GM12891 (cell line): ENCODE measurements around the gene ARHGAP6.
"Not testable (repeated sequence)": the region's sequence is repeated elsewhere in the genome, so short reads cannot be mapped to it uniquely, and the experiment has no call there.

Source experiments
- POLR2A ChIP-seq: IDR thresholded peaks from 2 replicates; pipeline ENCODE4 v1.6.1; 2011; ENCODE audit warnings: low read depth, low read length, control low read depth
- POLR2AphosphoS5 ChIP-seq: IDR thresholded peaks from 2 replicates; pipeline ENCODE4 v1.6.1; 2011; ENCODE audit warnings: low read depth, low read length, control low read depth
- POU2F2 ChIP-seq: IDR thresholded peaks from 2 replicates; pipeline ENCODE4 v1.6.1; 2011; ENCODE audit warnings: low read depth, mild to moderate bottlenecking, control low read depth, low read length, moderate library complexity
- SPI1 ChIP-seq: IDR thresholded peaks from 2 replicates; pipeline ENCODE4 v1.6.1; 2011; ENCODE audit warnings: low read depth, low read length, control low read depth
- TAF1 ChIP-seq: IDR thresholded peaks from 2 replicates; pipeline ENCODE4 v1.6.1; 2011; ENCODE audit warnings: low read depth, low read length, control low read depth

- not testable (repeated sequence) for TF ChIP-seq POLR2A, POLR2AphosphoS5, TAF1, SPI1, POU2F2
These were observed 304.1 kb downstream of the ARHGAP6 start for GRCh38 chrX:11361666-11362065.
